Gastroesophageal sphincter (tissue), 4 donors: Measurements from ENCODE around the gene SLAMF9. TPM values are rescaled to one million over a fixed set of nuclear protein-coding genes. Genes with fewer than 3 reads are reported as not detected.
A peak's percentile ranks its signal among the peaks of the same experiment; 100 is the strongest.

Experiments
- ATAC-seq: fragments of 150-250 bp; one replicate; pipeline ENCODE4 v1.9.1; 2016; ENCODE audit warnings: mild to moderate bottlenecking, moderate library complexity
- H3K27ac ChIP-seq, 4 donors: fragments of 200-600 bp; sonication (generic) in 3 of 4; 1 replicate in 3 of 4; 2 replicates in 1 of 4; pipeline ENCODE4 v1.5.1; 2016 to 2019
- H3K27me3 ChIP-seq: fragments of 200-600 bp; sonication (generic); one replicate; pipeline ENCODE4 v1.5.1; 2019
- H3K36me3 ChIP-seq, 2 donors: fragments of 200-600 bp; sonication (generic); one replicate each; pipeline ENCODE4 v1.5.1; 2019; ENCODE audit warnings: control low read depth in 1 of 2
- H3K4me1 ChIP-seq, 3 donors: fragments of 200-600 bp; sonication (generic); 1 replicate in 2 of 3; 2 replicates in 1 of 3; pipeline ENCODE4 v1.5.1; 2016 to 2019; ENCODE audit warnings: control low read depth in 2 of 3
- H3K4me3 ChIP-seq, 2 donors: fragments of 200-600 bp; sonication (generic); one replicate each; pipeline ENCODE4 v1.5.1; 2019; ENCODE audit warnings: mild to moderate bottlenecking in 1 of 2, moderate library complexity in 1 of 2
- H3K9me3 ChIP-seq, 3 donors: fragments of 200-600 bp; sonication (generic); one replicate each; pipeline ENCODE4 v1.5.1; 2017 to 2019; ENCODE audit warnings: control low read depth in 2 of 3
- EP300 ChIP-seq: sonication (generic); formaldehyde crosslinking; IDR thresholded peaks from one replicate; pipeline ENCODE4 v1.6.1; 2017; ENCODE audit warnings: antibody characterized with exemption, mild to moderate bottlenecking
- POLR2A ChIP-seq, 2 donors: fragments of 450-650 bp; IDR thresholded peaks; one replicate each; pipeline ENCODE4 v1.6.1; 2017; ENCODE audit warnings: antibody characterized with exemption in 2 of 2, mild to moderate bottlenecking in 2 of 2, moderate library complexity in 1 of 2
- POLR2AphosphoS5 ChIP-seq: sonication (generic); formaldehyde crosslinking; IDR thresholded peaks from one replicate; pipeline ENCODE4 v1.6.1; 2017; ENCODE audit warnings: antibody characterized with exemption
- WGBS, 2 donors: methylation state at CpG; one replicate each; pipeline ENCODE4 v1.1.5; 2018; ENCODE audit warnings: low coverage in 1 of 2; 5-methylcytosine and 5-hydroxymethylcytosine counted together
- total RNA-seq, 4 donors: library from RNA; depleted of rRNA; stranded (reverse); fragments of >200 nt; gene quantifications; one replicate each; pipeline ENCODE4 v1.1.0, GENCODE V29; 2016
- TF ChIP-seq, protein P1 (sequence below), 4 experiments: fragments of 200-600 bp in 2 of 4; fragments of 450-650 bp in 2 of 4; sonication (generic) in 1 of 4; IDR thresholded peaks; one replicate each; pipeline ENCODE4 v1.5.1; 2017 to 2019; ENCODE audit warnings: antibody characterized with exemption in 4 of 4, mild to moderate bottlenecking in 2 of 4, moderate library complexity in 2 of 4

SLAMF9 gene
- not detected for total RNA-seq

DNA sequence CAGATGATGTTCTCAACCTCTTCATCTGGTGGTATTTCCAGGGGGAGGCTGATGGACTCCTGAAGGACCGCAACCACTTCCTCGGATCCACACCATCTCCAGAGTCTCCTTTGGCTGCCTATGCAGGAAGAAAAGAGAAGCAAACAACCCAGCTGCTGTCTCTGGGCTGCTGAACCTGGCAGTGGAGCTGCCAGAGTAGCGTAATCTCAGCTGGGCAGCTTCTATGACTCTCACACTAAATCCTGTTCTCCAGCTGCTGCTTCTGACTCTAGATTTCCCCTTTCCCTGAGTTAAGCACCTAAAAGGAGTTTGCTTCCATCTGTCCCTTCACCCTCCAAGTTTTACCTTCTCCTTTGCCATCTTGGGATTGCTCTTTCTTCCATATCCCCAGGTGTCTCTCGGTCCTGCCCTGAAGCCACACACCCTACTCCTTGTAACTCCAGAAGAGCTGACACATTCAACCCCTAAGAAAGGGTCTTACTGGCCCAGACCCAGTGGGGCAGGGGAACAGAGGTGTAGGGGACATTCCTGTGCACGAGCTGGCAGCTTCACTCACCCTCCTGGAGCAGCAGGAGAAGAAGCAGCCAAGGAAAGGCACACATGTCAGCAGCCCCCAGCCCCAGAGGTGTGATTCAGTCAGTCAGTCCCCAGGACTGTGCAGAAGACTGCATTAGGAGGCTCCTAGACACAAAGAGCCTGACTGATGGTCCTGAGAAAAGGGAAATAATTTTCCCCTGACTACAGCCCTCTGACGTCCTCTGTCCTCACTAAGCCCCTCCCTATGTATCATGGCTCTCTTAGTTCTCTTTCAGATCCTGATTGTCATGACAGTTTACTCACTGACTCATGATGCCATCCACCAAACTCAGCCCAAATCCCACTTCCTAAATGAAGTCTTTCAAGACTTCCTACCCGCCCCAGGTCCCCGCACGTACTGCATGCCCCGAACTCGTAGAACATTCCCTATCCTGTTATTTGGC lies at the start of gene SLAMF9:
Gene SLAMF9 (minus strand): TSS at position 702 of the 980 bp plus-strand sequence. CDS start 100 bp downstream, at position 602.
- H3K27me3 ChIP-seq = peaks cover 17% of the 10 kb centered on the region
- TF ChIP-seq, protein P1, sequence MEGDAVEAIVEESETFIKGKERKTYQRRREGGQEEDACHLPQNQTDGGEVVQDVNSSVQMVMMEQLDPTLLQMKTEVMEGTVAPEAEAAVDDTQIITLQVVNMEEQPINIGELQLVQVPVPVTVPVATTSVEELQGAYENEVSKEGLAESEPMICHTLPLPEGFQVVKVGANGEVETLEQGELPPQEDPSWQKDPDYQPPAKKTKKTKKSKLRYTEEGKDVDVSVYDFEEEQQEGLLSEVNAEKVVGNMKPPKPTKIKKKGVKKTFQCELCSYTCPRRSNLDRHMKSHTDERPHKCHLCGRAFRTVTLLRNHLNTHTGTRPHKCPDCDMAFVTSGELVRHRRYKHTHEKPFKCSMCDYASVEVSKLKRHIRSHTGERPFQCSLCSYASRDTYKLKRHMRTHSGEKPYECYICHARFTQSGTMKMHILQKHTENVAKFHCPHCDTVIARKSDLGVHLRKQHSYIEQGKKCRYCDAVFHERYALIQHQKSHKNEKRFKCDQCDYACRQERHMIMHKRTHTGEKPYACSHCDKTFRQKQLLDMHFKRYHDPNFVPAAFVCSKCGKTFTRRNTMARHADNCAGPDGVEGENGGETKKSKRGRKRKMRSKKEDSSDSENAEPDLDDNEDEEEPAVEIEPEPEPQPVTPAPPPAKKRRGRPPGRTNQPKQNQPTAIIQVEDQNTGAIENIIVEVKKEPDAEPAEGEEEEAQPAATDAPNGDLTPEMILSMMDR (IDR thresholded peaks at IDR 0.05) = no peak
- TF ChIP-seq POLR2AphosphoS5 = no peak
- no peak for TF ChIP-seq EP300
- no peak for TF ChIP-seq POLR2A (IDR thresholded peaks at IDR 0.05)
- no peak within 1 kb of the TSS for H3K4me3 ChIP-seq
- H3K36me3 ChIP-seq = no peaks in the 10 kb centered on the region
- H3K4me1 ChIP-seq = no peaks in the 10 kb centered on the region
- WGBS, 2 donors = 58 to 64% methylated on average over 9 to 10 of the region's 11 CpGs
- ATAC-seq = peak; percentile 34
- no peaks in the 10 kb centered on the region for H3K9me3 ChIP-seq
- H3K27ac ChIP-seq = no peak within 1 kb of the TSS

DNA sequence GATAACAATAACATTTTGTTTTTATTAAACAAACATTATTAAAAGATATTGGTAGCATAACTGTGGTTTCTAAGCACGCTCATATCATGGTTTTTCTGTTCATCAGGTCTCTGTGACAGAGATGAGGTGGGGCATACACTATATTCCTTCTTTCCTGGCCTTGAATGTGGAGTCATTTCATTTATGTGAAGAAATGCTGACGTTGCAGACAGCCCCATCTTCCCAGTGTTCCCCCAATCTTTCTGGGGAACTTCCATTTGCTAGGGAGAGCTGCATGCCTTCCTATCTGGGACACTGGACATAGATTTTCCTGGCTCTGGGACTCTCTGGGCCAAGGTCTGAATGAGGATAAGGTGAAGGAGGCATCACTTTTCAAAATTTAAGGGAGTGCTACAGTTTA lies 47.4 kb upstream of the SLAMF9 start:
- Histone ChIP-seq H3K4me3 (no peak overlapping the region), H3K27me3 (peaks cover 4% of the 10 kb centered on the region), H3K4me1 (no peaks in the 10 kb centered on the region), H3K36me3 (no peaks in the 10 kb centered on the region), H3K27ac (no peak overlapping the region), H3K9me3 (no peaks in the 10 kb centered on the region)
- 67 to 100% methylated on average over 1 to 2 of the region's 2 CpGs for WGBS, 2 donors
- no peak for ATAC-seq
- TF ChIP-seq POLR2A (IDR thresholded peaks at IDR 0.05) (no peak), EP300 (no peak), POLR2AphosphoS5 (no peak)
- TF ChIP-seq, protein P1 (IDR thresholded peaks at IDR 0.05) = no peak

DNA sequence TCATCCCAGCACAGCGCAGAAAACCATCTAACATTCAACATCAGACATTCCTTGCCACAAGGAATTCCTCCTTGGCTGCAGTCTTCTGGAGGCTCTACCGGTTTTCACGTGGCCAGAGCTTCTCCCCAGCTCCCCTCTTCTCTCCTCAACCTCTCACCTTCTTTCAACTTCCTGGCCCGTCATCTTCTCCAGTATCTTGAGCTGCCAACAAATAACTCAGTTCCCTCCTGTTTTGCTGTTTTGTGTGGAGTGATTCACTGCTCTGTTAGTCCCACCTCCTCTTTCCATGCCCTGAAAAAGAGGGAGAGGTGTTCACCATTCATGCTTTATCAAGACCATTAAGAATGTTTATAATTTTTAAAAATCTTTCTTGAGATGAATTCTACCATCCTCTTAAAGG lies 45.2 kb upstream of the SLAMF9 start:
- Histone ChIP-seq H3K4me1 (no peaks in the 10 kb centered on the region), H3K9me3 (no peaks in the 10 kb centered on the region), H3K27ac (no peak overlapping the region), H3K4me3 (no peak overlapping the region), H3K36me3 (no peaks in the 10 kb centered on the region), H3K27me3 (peaks cover 4% of the 10 kb centered on the region)
- no peak for ATAC-seq
- TF ChIP-seq EP300 (no peak), POLR2A (IDR thresholded peaks at IDR 0.05) (no peak), POLR2AphosphoS5 (no peak)
- TF ChIP-seq, protein P1 (IDR thresholded peaks at IDR 0.05) = no peak
- 13 to 46% methylated on average over 3 to 4 of the region's 4 CpGs for WGBS, 2 donors

DNA sequence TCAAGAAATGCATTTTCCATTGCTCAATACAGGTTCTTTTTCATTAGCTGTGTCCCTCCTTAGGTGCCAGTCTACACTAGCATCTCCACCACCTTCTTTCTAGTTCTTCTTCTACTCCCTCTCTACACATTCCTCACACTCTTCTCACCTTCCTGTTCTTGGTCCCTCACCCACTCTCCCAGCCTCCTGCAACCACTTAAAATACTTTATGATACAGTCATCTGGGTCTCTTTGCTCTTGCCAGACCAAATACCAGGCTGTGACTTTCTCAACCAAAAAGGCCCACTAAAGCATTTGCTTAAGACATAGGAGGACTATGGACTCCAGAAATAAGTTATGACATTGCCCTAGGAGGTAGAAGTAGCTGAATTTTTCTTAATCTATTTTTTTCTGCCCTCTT lies 42.6 kb upstream of the SLAMF9 start:
- Histone ChIP-seq H3K4me3 (no peak overlapping the region), H3K4me1 (no peaks in the 10 kb centered on the region), H3K27me3 (no peaks in the 10 kb centered on the region), H3K9me3 (no peaks in the 10 kb centered on the region), H3K27ac (no peak overlapping the region), H3K36me3 (no peaks in the 10 kb centered on the region)
- TF ChIP-seq, protein P1 (IDR thresholded peaks at IDR 0.05) = no peak
- TF ChIP-seq POLR2AphosphoS5 (no peak), POLR2A (IDR thresholded peaks at IDR 0.05) (no peak), EP300 (no peak)
- no peak for ATAC-seq

DNA sequence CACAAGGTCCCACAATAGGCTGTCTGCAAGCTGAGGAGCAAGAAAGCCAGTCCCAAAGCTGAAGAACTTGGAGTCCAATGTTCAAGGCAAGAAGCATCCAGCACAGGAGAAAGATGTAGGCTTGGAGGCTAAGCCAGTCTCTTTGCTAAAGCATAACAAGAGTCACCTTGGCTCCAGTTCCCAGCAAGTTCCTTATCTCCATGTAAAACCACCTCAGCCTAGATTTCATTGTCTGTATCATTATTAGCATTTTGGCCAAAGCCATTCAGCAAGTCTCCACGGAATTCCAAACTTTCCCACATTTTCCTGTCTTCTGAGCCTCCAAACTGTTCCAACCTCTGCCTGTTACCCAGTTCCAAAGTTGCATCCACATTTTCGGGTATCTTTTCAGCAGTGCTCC lies 40.9 kb upstream of the SLAMF9 start:
- H3K4me1 ChIP-seq = no peaks in the 10 kb centered on the region
- H3K36me3 ChIP-seq = no peaks in the 10 kb centered on the region
- no peak for TF ChIP-seq POLR2AphosphoS5
- TF ChIP-seq, protein P1 (IDR thresholded peaks at IDR 0.05) = no peak
- no peak for TF ChIP-seq EP300
- TF ChIP-seq POLR2A (IDR thresholded peaks at IDR 0.05) = no peak

More for the DNA sequence above, 40.9 kb upstream of the SLAMF9 start:
- ATAC-seq = no peak
- Histone ChIP-seq H3K4me3 (no peak overlapping the region), H3K9me3 (no peaks in the 10 kb centered on the region), H3K27ac (no peak overlapping the region), H3K27me3 (peaks cover 6% of the 10 kb centered on the region)
- 82 to 88% methylated on average over 1 to 2 of the region's 2 CpGs for WGBS, 2 donors
